ENCODE data around the gene SIVA1.

DNA sequence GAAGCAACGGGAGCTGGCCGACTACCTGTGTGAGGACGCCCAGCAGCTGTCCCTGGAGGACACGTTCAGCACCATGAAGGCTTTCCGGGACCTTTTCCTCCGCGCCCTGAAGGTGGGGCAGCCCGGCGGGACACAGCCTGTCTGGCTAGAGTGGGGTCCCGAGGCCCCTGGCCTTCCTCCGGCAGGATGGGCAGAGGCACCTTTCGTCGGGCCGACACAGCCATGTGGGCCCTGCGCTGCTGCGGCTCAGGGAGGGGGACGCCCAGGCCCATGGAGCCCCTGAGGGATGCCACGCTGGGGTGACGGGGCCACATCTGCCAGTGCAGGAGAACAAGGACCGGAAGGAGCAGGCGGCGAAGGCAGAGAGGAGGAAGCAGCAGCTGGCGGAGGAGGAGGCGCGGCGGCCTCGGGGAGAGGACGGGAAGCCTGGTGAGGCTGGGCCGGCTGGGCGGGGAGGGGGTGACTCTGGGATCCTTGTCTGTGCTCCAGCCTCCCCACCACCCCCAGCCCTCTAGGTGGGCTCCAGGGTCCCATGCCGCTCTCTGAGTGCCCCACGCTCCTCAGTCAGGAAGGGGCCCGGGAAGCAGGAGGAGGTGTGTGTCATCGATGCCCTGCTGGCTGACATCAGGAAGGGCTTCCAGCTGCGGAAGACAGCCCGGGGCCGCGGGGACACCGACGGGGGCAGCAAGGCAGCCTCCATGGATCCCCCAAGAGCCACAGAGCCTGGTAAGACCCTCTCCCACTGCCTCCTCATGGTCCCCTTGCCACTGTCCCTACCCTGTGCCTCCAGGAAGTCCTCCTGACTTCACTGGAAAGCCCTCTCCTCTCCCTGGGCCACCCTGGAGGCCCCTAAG, 39.8 kb upstream of the SIVA1 start:
- no peak for TF ChIP-seq ZNF174 (tag by site-specific recombination; IDR thresholded peaks at IDR 0.05)
- TF ChIP-seq, protein P1, sequence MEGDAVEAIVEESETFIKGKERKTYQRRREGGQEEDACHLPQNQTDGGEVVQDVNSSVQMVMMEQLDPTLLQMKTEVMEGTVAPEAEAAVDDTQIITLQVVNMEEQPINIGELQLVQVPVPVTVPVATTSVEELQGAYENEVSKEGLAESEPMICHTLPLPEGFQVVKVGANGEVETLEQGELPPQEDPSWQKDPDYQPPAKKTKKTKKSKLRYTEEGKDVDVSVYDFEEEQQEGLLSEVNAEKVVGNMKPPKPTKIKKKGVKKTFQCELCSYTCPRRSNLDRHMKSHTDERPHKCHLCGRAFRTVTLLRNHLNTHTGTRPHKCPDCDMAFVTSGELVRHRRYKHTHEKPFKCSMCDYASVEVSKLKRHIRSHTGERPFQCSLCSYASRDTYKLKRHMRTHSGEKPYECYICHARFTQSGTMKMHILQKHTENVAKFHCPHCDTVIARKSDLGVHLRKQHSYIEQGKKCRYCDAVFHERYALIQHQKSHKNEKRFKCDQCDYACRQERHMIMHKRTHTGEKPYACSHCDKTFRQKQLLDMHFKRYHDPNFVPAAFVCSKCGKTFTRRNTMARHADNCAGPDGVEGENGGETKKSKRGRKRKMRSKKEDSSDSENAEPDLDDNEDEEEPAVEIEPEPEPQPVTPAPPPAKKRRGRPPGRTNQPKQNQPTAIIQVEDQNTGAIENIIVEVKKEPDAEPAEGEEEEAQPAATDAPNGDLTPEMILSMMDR (tag by site-specific recombination; IDR thresholded peaks at IDR 0.05): no peak
- no peak for TF ChIP-seq HOXA7 (CRISPR knock-in tag; IDR thresholded peaks at IDR 0.05; ENCODE audit: borderline replicate concordance)
- TF ChIP-seq ZNF211 (tag by site-specific recombination; IDR thresholded peaks at IDR 0.05; ENCODE audit: low read depth): no peak
- no peak for TF ChIP-seq SETDB1 (IDR thresholded peaks at IDR 0.05; ENCODE audit: insufficient read length, low read length)
- no peak for TF ChIP-seq SCRT2 (tag by site-specific recombination; IDR thresholded peaks at IDR 0.05)
- no peak for TF ChIP-seq ZNF707 (tag by site-specific recombination; IDR thresholded peaks at IDR 0.05)
- no peak for TF ChIP-seq RBAK (tag by site-specific recombination; IDR thresholded peaks at IDR 0.05)
